Fibroblast of mammary gland (primary cell): ENCODE data around the gene ACTN3.
A peak's percentile ranks its signal among the peaks of the same experiment; 100 is the strongest.
"Not testable (repeated sequence)": the region's sequence is repeated elsewhere in the genome, so short reads cannot be mapped to it uniquely, and the experiment has no call there.

Source experiments
- DNase-seq: peaks from one replicate; pipeline ENCODE4 v3.0.0-alpha.2; 2010; ENCODE audit warnings: low read depth
- H3K4me3 ChIP-seq: 2 replicates; pipeline ENCODE4 v1.5.1; 2011; ENCODE audit warnings: low read depth, mild to moderate bottlenecking, low read length, moderate library complexity; ENCODE audit not compliant: control insufficient read depth
- TF ChIP-seq, protein P1 (sequence below): conservative IDR thresholded peaks from 2 replicates; pipeline ENCODE4 v1.5.1; 2011; ENCODE audit warnings: low read depth, low read length, inconsistent platforms; ENCODE audit not compliant: control insufficient read depth, insufficient read depth

Gene ACTN3

GRCh38 chr11:66586136-66586535 lies 39.4 kb downstream of the ACTN3 start:
- DNase-seq, result no peak
- no peak overlapping the region for H3K4me3 ChIP-seq
- TF ChIP-seq, protein P1, sequence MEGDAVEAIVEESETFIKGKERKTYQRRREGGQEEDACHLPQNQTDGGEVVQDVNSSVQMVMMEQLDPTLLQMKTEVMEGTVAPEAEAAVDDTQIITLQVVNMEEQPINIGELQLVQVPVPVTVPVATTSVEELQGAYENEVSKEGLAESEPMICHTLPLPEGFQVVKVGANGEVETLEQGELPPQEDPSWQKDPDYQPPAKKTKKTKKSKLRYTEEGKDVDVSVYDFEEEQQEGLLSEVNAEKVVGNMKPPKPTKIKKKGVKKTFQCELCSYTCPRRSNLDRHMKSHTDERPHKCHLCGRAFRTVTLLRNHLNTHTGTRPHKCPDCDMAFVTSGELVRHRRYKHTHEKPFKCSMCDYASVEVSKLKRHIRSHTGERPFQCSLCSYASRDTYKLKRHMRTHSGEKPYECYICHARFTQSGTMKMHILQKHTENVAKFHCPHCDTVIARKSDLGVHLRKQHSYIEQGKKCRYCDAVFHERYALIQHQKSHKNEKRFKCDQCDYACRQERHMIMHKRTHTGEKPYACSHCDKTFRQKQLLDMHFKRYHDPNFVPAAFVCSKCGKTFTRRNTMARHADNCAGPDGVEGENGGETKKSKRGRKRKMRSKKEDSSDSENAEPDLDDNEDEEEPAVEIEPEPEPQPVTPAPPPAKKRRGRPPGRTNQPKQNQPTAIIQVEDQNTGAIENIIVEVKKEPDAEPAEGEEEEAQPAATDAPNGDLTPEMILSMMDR, result no peak

- not testable (repeated sequence) for H3K4me3 ChIP-seq, DNase-seq
Observed at GRCh38 chr11:66589315-66589714, 42.6 kb downstream of the ACTN3 start.

DNA sequence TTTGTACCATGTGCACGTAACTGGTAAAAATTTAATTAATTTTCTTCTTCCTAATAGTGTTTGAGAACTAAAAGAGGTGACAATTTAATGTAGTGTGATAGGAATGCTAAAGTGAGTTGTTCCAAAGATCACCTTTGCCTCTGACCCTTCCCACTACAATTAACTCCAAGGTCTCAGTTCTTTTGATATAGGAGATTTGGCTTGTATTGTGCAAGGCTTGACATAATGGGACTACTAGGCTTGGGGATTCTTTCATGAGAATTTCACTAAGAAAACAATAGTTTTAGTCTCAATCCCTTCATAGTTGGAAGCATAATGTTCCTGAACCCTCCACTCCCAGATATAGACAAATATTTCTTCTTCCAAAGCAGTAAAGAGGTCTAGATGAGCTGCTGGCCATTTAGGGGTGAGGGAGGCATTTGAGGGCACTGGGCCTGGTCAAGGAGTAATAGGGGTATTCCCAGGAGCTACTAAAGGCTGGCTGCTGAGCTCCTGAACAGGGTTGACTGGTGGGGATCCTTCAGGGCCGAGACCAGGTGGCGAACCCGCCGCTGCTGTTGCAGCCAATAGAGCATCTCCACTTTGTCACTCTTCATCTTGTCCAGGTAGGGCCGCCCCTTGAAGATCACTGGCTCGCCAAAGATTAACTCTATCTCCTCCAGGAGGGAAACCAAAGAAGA lies 43.4 kb downstream of the ACTN3 start:
- TF ChIP-seq, protein P1, result no peak
- H3K4me3 ChIP-seq, result no peak overlapping the region
- DNase-seq, result no peak

DNA sequence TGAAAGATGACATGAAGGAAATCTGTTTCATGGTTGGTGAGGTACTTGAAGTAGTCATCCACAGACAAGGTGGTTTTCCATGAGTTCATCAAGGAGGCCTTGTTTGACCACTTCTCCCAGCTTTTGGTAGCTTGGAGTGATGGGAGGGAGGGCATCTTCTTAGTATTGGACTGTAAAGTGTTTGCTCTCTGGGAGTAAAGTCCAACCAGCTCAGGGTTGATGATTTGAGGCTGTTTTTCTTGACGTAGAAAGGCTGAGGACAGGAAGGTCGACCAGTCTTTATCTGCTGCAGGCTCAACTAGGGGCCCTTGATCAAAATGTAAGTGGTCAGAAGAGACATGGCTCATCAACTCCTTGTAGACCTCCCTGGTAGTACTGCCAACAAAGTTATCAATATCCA lies 44.5 kb downstream of the ACTN3 start:
- no peak overlapping the region for H3K4me3 ChIP-seq
- TF ChIP-seq, protein P1, result no peak
- DNase-seq, result no peak

DNA sequence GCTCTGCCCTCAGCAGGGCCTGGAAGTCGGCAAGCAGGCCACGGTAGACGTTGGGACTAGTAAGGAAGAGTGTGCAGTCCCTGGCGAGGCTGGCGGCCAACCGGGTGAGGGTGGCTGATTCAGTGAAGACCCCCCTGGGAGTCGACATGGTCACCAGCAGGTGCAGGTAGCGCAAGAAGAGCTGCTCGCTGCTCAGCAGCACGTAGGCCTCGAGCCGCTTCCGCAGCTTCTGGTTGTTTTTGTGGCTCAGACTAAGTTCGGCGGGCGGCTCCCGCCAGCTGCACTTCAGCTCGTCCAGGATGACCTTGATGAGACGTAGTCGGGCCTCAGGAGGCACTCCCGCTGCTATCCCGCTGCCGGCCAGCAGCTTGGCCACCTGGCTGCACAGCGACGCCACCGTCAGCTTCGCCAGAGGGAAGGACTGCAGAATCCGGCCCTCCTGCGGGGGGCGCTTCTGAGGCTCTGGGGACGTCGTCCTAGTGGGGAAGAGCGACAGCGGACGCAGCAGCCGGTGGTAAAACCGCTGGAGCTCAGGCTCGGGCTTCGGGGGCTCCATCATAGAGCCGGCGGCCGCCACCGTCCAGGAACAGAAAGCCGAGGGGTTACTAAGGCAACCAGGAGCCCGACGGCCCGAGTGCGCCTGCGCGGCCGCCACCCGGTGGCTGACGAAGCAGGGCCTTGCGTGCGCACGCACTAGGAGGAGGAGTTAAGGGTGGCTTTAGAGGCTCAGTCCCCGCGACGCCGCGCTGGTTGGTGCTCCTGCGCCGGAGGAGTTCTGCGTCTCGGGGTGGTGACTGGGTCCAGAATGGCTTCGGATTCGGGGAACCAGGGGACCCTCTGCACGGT lies 46.0 kb downstream of the ACTN3 start, which contains the start of the genes CCDC87 and CCS:
TSS of gene CCDC87 (minus strand) at position 607 of the 846 bp plus-strand sequence. CDS start at position 559, 48 bp downstream.
TSS of gene CCS (plus strand) at position 729 of the 846 bp plus-strand sequence. CDS start at position 806, 77 bp downstream.
- peak within 1 kb of the TSS; percentile 72 for H3K4me3 ChIP-seq
- DNase-seq, result peak; percentile 92
- TF ChIP-seq, protein P1, result peak; percentile 57

GRCh38 chr11:66593303-66593635 lies 46.6 kb downstream of the ACTN3 start:
- TF ChIP-seq, protein P1, result no peak
- DNase-seq, result no peak

GRCh38 chr11:66593650-66594049 lies 46.9 kb downstream of the ACTN3 start:
- H3K4me3 ChIP-seq, result peak overlapping the region; percentile 72
- TF ChIP-seq, protein P1, result no peak
- no peak for DNase-seq

More at GRCh38 chr11:66593303-66593635, 46.6 kb downstream of the ACTN3 start:
- H3K4me3 ChIP-seq, result peak overlapping the region; percentile 72
